Astrocyte of the cerebellum (primary cell): Measurements from ENCODE around the gene LIF.

Experiments used
- DNase-seq: peaks from one replicate; pipeline ENCODE4 v3.0.0-alpha.2; 2011; ENCODE audit warnings: low read depth
- H3K4me3 ChIP-seq: 2 replicates; pipeline ENCODE4 v1.5.1; 2011; ENCODE audit warnings: mild to moderate bottlenecking, low read depth, low read length, moderate library complexity
- in situ Hi-C: cut with HindIII; loops from 2 replicates; pipeline ENCODE4 v1.10.0; 2017; ENCODE audit warnings: low sequenced_read_pairs
- TF ChIP-seq, protein P1 (sequence below): IDR thresholded peaks from 2 replicates; pipeline ENCODE4 v1.5.1; 2012; ENCODE audit warnings: low read length, low read depth, moderate library complexity, mild to moderate bottlenecking; ENCODE audit errors: missing control alignments

The LIF gene

DNA sequence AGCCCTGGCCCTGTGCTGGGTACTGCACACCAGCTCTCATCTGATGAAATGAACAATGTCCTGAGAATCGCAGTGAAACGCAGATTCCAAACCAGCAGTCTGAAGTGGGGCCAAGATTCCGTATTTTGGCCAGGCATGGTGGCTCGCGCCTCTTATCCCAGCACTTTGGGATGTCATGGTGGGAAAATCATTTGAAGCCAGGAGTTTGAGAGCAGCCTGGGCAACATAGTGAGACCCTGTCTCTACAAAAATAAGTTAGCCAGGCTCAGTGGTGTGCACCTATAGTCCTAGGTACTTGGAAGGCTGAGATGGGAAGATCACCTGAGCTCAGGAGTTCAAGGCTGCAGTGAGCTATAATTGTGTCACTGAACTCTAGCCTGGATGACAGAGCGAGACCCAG lies 13.0 kb downstream of the LIF start:
- TF ChIP-seq, protein P1, sequence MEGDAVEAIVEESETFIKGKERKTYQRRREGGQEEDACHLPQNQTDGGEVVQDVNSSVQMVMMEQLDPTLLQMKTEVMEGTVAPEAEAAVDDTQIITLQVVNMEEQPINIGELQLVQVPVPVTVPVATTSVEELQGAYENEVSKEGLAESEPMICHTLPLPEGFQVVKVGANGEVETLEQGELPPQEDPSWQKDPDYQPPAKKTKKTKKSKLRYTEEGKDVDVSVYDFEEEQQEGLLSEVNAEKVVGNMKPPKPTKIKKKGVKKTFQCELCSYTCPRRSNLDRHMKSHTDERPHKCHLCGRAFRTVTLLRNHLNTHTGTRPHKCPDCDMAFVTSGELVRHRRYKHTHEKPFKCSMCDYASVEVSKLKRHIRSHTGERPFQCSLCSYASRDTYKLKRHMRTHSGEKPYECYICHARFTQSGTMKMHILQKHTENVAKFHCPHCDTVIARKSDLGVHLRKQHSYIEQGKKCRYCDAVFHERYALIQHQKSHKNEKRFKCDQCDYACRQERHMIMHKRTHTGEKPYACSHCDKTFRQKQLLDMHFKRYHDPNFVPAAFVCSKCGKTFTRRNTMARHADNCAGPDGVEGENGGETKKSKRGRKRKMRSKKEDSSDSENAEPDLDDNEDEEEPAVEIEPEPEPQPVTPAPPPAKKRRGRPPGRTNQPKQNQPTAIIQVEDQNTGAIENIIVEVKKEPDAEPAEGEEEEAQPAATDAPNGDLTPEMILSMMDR, result no peak
- in situ Hi-C loops, result no loop called here
- no peak for DNase-seq
- no peak overlapping the region for H3K4me3 ChIP-seq

- H3K4me3 ChIP-seq, result no peak overlapping the region
- DNase-seq, result peak; percentile 75
Measured at GRCh38 chr22:30232716-30233218, 13.8 kb downstream of the LIF start.

DNA sequence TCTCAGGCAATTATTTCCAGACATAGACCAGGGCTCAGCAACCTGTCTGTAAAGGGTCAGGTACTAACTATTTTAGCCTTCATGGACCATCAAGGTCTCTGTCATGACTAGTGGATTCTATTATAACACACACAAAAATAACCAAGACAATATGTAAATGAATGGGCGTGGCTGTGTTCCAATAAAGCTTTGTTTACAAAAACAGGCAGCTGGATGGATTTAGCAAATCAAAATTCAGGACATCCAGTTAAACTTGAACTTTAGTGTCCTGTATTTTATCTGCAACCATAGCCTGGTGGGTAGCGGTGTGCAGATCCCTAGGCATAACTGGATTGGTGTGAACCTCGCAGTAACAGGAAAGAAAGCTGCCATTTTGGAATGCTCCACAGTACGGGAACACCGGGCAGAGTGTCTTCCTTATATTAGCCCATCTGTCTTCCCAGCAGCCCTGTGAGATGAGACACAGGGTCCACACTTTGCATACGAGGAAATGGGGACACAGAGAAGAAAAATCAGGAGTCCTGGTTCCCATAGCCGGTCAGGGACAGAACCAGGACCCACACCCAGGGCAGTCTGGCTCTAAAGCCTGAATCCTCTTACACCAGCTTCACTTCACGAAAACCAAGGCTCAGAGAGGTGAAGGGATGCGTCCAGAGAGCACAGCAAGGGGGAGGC lies 15.6 kb downstream of the LIF start:
- H3K4me3 ChIP-seq, result no peak overlapping the region
- TF ChIP-seq, protein P1, result no peak
- in situ Hi-C loops, result no loop called here

More at GRCh38 chr22:30232716-30233218, 13.8 kb downstream of the LIF start:
- in situ Hi-C loops, result no loop called here
- TF ChIP-seq, protein P1, result no peak

GRCh38 chr22:30230330-30230729 lies 16.2 kb downstream of the LIF start:
- DNase-seq, result no peak
- TF ChIP-seq, protein P1, result no peak
- in situ Hi-C loops, result no loop called here
- H3K4me3 ChIP-seq, result no peak overlapping the region

More for the DNA sequence above, 15.6 kb downstream of the LIF start:
- no peak for DNase-seq

GRCh38 chr22:30228509-30229359 lies 17.8 kb downstream of the LIF start:
- DNase-seq, result no peak
- no peak overlapping the region for H3K4me3 ChIP-seq
- in situ Hi-C loops, result no loop called here
- TF ChIP-seq, protein P1, result no peak

- TF ChIP-seq, protein P1, result no peak
- no peak overlapping the region for H3K4me3 ChIP-seq
- DNase-seq, result no peak
- in situ Hi-C loops, result no loop called here
Measured at GRCh38 chr22:30227438-30228228, 18.9 kb downstream of the LIF start.
